ENCODE measurements around the gene IL9. TPM values are rescaled to one million over a fixed set of nuclear protein-coding genes. Genes with fewer than 3 reads are reported as not detected.

Gene IL9
- total RNA-seq, 1 donor from 2014 or later = not detected

DNA sequence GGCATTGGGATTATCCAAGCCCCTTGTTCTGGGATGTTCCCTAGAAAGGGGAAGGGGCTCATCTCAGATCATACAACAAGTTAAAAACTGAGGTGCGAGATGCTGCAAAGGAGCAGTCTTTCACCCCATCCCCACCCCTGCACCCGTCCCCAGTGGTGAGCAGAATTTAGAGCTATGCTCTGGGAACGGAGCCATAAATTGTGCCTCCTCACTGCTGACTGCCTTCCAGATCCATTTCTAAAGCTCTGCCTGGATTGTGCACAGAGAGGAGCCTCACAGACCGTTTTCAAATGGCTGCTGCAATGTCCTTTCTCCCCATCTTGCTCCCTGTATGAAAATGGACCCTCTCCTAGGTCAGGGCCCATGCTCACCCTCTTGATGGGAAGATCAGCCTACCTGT is 52.9 kb downstream of the IL9 start:
- TF ChIP-seq CTCF (IDR thresholded peaks at IDR 0.05) = no peak
- Histone ChIP-seq H3K4me1 (no peaks in the 10 kb centered on the region), H3K4me2 (no peak overlapping the region), H3K36me3 (no peaks in the 10 kb centered on the region), H3K9me3 (ENCODE audit: low read depth) (no peaks in the 10 kb centered on the region), H3F3A (ENCODE audit: low read depth) (no peaks in the 10 kb centered on the region), H3K4me3 (no peak overlapping the region), H3K27ac (no peak overlapping the region), H3K27me3 (peaks cover 9% of the 10 kb centered on the region), H2AFZ (replicated peaks) (no peak overlapping the region), H3K9ac (no peak overlapping the region), H4K20me1 (ENCODE audit: low read depth) (no peaks in the 10 kb centered on the region), H3K79me2 (ENCODE audit: low read depth) (no peaks in the 10 kb centered on the region)
- Mint-ChIP-seq H3K27ac (no peak overlapping the region), H3K9me3 (peaks cover 6% of the 10 kb centered on the region), H3K4me3 (no peak overlapping the region), H3K27me3 (ENCODE audit: insufficient read depth, low read depth) (peaks cover 12% of the 10 kb centered on the region), H3K36me3 (no peaks in the 10 kb centered on the region), H3K4me1 (no peaks in the 10 kb centered on the region)
- no peak for DNase-seq (ENCODE audit: low spot score)

Other genes starting within 250 kb of the IL9 start
- not detected in 2 replicates for gene SLC25A48, start 61.2 kb downstream of the IL9 start, total RNA-seq (ENCODE audit: low replicate concordance)
- gene LECT2, start 59.1 kb upstream of the IL9 start, total RNA-seq (ENCODE audit: low replicate concordance) = not detected in 2 replicates
- 9.5 and 16.4 TPM in 2 replicates for gene TGFBI, start 133.1 kb upstream of the IL9 start, total RNA-seq (ENCODE audit: low replicate concordance)
- gene SMAD5, start 237.0 kb upstream of the IL9 start, total RNA-seq (ENCODE audit: low replicate concordance) = 75.0 and 102 TPM in 2 replicates

Data from neural progenitor cell (in vitro differentiated cells).